GM21717 (cell line): Measurements from ENCODE around the gene MXRA7.
"Not testable (repeated sequence)": the region's sequence is repeated elsewhere in the genome, so short reads cannot be mapped to it uniquely, and the experiment has no call there.

ENCODE experiments used
- ATAC-seq: cut with Tn5 transposase; IDR thresholded peaks from one replicate; pipeline ENCODE4 v1.9.1; 2021; ENCODE audit warnings: mild to moderate bottlenecking, moderate library complexity; ENCODE audit not compliant: unreplicated experiment

Gene MXRA7

GRCh38 chr17:76735586-76736348 lies 25.0 kb upstream of the MXRA7 start:
- ATAC-seq = no peak

GRCh38 chr17:76735006-76735405 lies 24.2 kb upstream of the MXRA7 start:
- ATAC-seq = no peak

- no peak for ATAC-seq
These were observed 23.5 kb upstream of the MXRA7 start for GRCh38 chr17:76734080-76734840.

- no peak for ATAC-seq
These were observed 22.8 kb upstream of the MXRA7 start for GRCh38 chr17:76733618-76733957.

- no peak for ATAC-seq
These were observed 22.2 kb upstream of the MXRA7 start for GRCh38 chr17:76732734-76733617.

- ATAC-seq = not testable (repeated sequence)
These were observed 21.3 kb upstream of the MXRA7 start for GRCh38 chr17:76731800-76732733.

GRCh38 chr17:76727745-76728456 lies 17.1 kb upstream of the MXRA7 start:
- ATAC-seq = no peak

GRCh38 chr17:76726776-76727718 lies 16.3 kb upstream of the MXRA7 start, which contains the start of gene METTL23:
TSS of gene METTL23 (plus strand) at chr17:76726839. CDS start at chr17:76729711, 2,872 bp downstream.
- ATAC-seq = peak; percentile 38

- peak; percentile 57 for ATAC-seq
These were observed 15.5 kb upstream of the MXRA7 start, which contains the start of gene JMJD6 for GRCh38 chr17:76726231-76726775. TSS of gene JMJD6 (minus strand) at chr17:76726606. CDS start at chr17:76726475, 131 bp downstream.

- peak; percentile 26 for ATAC-seq
These were observed 14.9 kb upstream of the MXRA7 start for GRCh38 chr17:76725580-76726230.

GRCh38 chr17:76723812-76724211 lies 13.0 kb upstream of the MXRA7 start:
- ATAC-seq = no peak

- not testable (repeated sequence) for ATAC-seq
These were observed 12.2 kb upstream of the MXRA7 start for GRCh38 chr17:76722977-76723376.

GRCh38 chr17:76722279-76722678 lies 11.5 kb upstream of the MXRA7 start:
- no peak for ATAC-seq

GRCh38 chr17:76721463-76721862 lies 10.7 kb upstream of the MXRA7 start:
- ATAC-seq = no peak

- ATAC-seq = no peak
These were observed 10.2 kb upstream of the MXRA7 start for GRCh38 chr17:76720941-76721340.

GRCh38 chr17:76720211-76720610 lies 9.4 kb upstream of the MXRA7 start:
- ATAC-seq = no peak

- no peak for ATAC-seq
These were observed 7.8 kb upstream of the MXRA7 start for GRCh38 chr17:76718516-76718915.

GRCh38 chr17:76716839-76717215 lies 6.1 kb upstream of the MXRA7 start:
- no peak for ATAC-seq
